ENCODE results near the gene BCL7B.

DNA sequence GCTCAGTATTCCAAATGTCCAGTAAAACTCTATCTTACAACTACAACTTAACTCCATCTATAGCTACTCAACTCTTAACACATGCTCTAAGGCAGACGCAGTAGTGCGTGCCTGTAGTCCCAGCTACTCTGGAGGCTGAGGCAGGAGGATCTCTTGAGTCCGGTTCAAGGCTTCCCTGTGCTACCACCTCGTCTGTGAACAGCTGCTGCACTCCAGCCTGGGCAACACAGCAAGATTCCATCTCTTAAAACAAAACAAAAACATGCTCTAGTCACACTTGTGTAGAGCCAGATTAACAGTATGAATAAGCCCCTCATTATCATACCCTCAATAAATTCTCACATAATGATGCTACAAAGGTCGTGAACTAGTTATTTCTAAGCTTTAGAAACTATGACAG lies 39.0 kb downstream of the BCL7B start:
- TF ChIP-seq, protein P1, sequence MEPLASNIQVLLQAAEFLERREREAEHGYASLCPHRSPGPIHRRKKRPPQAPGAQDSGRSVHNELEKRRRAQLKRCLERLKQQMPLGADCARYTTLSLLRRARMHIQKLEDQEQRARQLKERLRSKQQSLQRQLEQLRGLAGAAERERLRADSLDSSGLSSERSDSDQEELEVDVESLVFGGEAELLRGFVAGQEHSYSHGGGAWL (CRISPR knock-in tag; IDR thresholded peaks at IDR 0.05) = no peak
- no peak for TF ChIP-seq ZFX (CRISPR knock-in tag; IDR thresholded peaks at IDR 0.05; ENCODE audit: low read depth)
